Astrocyte of the spinal cord (primary cell): ENCODE measurements around the gene TXLNA.

Source experiments
- DNase-seq: peaks from one replicate; pipeline ENCODE4 v3.0.0; 2011; ENCODE audit warnings: low read depth, low spot score
- H3K4me3 ChIP-seq: 2 replicates; pipeline ENCODE4 v1.5.1; 2011; ENCODE audit warnings: low read depth, mild to moderate bottlenecking, low read length, moderate library complexity
- in situ Hi-C: cut with HindIII; loops from 2 replicates; pipeline ENCODE4 v1.10.0; 2017; ENCODE audit warnings: low sequenced_read_pairs
- TF ChIP-seq, protein P1 (sequence below): IDR thresholded peaks from 2 replicates; pipeline ENCODE4 v1.5.1; 2012; ENCODE audit warnings: low read depth, mild to moderate bottlenecking, low read length, inconsistent platforms

The TXLNA gene

DNA sequence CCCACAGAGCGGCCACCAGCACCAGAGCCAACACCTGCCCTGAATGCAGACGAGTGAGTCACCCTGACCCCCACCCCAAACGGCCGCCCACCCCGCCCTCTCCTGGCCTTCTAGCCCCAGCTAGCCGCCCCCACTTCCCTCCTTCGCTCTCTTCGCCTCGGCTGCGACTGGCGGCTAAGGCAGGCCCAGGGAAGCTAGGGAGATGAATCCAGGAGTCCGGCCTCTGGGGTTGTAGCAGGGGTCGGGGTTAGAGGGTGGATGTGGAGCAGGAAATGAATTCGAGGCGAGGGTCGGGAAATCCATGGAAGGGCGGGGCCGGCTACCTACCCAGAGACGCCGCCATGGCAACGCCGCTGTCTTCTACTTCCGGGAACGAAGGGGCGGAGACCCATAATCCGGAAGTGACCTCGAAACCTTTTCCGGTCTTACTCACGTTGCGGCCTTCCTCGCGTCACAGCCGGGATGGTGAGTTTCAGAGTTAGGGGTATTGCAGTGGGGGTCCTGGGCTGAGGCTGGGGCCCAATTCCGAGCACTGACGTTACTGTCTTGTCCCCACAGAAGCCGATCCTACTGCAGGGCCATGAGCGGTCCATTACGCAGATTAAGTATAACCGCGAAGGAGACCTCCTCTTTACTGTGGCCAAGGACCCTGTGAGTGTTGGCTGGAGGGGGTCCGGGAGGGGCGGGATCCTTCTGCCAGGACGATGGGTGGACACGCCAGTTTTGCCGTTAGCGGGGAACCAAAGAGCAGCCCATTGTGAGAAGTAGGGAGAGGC lies 42.7 kb downstream of the TXLNA start, which contains the start of the genes EIF3I and TMEM234:
TSS of gene EIF3I (plus strand) at position 428 of the 776 bp plus-strand sequence. CDS start at position 463, 35 bp downstream.
TSS of gene TMEM234 (minus strand) at position 374 of the 776 bp plus-strand sequence. CDS start at position 343, 31 bp downstream.
- peak; percentile 91 for DNase-seq
- TF ChIP-seq, protein P1, sequence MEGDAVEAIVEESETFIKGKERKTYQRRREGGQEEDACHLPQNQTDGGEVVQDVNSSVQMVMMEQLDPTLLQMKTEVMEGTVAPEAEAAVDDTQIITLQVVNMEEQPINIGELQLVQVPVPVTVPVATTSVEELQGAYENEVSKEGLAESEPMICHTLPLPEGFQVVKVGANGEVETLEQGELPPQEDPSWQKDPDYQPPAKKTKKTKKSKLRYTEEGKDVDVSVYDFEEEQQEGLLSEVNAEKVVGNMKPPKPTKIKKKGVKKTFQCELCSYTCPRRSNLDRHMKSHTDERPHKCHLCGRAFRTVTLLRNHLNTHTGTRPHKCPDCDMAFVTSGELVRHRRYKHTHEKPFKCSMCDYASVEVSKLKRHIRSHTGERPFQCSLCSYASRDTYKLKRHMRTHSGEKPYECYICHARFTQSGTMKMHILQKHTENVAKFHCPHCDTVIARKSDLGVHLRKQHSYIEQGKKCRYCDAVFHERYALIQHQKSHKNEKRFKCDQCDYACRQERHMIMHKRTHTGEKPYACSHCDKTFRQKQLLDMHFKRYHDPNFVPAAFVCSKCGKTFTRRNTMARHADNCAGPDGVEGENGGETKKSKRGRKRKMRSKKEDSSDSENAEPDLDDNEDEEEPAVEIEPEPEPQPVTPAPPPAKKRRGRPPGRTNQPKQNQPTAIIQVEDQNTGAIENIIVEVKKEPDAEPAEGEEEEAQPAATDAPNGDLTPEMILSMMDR = no peak
- in situ Hi-C loops = no loop called here
- H3K4me3 ChIP-seq = peak within 1 kb of the TSS; percentile 97

DNA sequence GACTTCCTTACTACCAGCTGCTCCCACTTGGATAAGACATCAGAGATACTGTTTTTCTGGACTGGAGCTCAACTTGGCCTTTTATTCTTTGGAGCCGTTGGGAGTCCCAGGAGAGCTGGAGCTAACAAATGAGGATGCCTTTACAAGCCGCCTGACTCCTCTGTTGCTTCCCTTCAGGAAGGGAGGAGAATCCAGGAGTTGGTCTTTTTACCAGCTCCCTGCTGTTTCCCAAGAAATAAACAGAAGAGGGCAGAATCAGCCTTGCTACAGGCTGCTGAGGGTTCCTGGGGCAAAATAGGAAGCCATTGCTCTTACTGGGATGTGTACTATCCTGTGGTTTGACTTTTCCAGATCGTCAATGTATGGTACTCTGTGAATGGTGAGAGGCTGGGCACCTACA lies 44.2 kb downstream of the TXLNA start:
- TF ChIP-seq, protein P1 = peak; percentile 23
- no peak for DNase-seq
- H3K4me3 ChIP-seq = no peak overlapping the region
- in situ Hi-C loops = no loop called here

DNA sequence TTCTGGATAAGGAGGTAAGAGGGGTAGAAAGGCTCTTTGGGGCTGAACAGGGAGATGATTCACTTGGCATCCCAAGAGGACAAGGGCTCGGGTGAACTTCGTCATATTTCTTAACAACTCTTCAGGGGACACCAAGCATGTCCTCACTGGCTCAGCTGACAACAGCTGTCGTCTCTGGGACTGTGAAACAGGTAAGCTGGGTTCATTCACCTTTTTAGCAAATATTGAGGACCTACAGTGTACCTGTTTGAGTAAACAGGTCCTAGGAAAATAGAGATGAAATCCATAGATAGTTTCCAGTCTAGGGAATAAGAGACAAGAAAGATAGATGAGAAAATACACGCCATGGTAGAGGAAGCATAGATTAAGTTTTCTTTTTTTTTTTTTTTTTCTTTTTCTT lies 44.8 kb downstream of the TXLNA start:
- H3K4me3 ChIP-seq = no peak overlapping the region
- TF ChIP-seq, protein P1 = no peak
- DNase-seq = no peak
- in situ Hi-C loops = no loop called here

DNA sequence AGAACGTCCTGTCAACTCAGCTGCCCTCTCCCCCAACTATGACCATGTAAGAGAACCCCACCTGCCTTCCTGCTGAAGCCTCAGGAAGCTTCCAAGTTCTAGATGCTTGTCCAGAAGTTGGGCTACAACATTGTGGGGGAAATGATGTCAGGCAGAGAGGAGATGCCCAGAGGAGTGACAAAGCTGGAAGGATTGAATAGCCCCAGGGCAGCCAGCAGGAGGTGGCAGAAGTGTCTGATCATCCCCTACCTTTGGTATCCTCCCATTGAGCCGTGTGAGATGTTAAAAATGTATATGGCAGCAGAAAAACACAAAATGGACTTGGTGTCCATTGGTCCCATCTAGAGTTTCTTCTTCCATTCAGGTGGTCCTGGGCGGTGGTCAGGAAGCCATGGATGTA lies 49.3 kb downstream of the TXLNA start:
- in situ Hi-C loops = no loop called here

DNA sequence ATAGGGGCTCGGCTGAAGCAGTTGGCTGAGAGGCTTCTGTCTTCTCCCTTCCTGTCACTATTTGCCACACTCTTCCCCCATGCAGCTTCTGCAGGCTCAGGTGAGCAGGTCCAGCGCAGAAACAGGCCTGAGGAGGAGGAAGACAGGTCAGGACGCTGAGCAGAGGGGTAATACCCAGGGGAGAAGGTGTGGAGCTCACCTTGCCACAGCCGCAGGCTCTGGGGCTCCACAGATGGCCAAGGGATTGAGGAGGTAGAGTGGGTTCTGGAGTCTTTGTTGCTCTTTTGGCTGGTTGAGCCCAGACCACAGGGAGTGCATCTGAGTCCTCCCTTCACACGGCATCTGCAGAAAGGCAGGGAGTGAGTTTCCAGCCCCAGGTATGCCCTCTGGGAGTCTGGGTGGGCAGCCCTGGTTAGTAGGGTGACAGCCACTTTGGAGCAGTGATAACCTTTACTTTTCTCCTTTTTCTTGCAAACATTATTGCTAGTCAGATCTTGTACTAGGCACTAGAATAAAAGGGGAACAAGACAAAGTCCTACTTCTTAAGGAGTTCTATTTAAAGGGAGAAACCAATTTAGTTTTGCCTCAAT lies 52.5 kb downstream of the TXLNA start:
- TF ChIP-seq, protein P1 = no peak
- no peak for DNase-seq
- no peak overlapping the region for H3K4me3 ChIP-seq
- in situ Hi-C loops = no loop called here

More for the DNA sequence above, 49.3 kb downstream of the TXLNA start:
- DNase-seq = no peak
- no peak overlapping the region for H3K4me3 ChIP-seq
- TF ChIP-seq, protein P1 = no peak

DNA sequence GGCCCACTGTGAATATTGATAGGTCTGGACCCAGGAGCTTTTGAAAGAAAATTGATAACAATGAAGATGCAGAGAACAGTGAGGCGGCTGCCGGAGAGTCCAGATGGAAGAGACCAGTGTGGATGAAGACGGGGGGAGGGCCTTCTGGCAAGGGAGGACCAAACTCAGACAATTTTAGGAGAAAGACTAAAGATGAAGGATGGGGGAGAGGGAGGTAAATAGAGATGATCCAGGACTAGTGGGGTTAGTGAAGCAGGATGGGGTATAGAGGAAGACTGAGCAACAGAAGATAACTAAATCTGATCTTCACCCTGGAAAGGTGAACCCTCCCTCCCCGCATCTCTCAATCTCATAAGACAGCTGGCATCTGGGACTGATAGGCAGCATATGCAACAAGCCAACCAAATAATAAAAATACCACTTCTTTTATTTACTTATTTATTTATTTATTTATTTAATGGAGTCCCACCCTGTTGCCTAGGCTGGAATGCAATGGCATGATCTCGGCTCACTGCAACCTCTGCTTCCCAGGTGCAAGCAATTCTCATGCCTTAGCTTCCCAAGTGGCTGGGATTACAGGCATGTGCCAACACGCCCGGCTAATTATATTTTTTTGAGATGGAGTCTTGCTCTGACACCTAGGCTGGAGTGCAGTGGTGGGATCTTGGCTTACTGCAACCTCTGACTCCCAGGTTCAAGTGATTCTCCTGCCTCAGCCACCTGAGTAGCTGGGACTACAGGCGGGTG lies 53.3 kb downstream of the TXLNA start:
- in situ Hi-C loops = no loop called here
- no peak for DNase-seq
- no peak overlapping the region for H3K4me3 ChIP-seq
- TF ChIP-seq, protein P1 = no peak
